HepG2 (cell line): Measurements from ENCODE around the gene TBC1D10B. TPM values are rescaled to one million over a fixed set of nuclear protein-coding genes. Genes with fewer than 3 reads are reported as not detected.

Source experiments
- ATAC-seq: fragments of 200-7000 bp; cut with Tn5 transposase; 3 replicates; pipeline ENCODE4 v1.9.1; 2020; ENCODE audit warnings: mild to moderate bottlenecking, moderate library complexity
- BruUV-seq: library from RNA; stranded (reverse); fragments of 400-500 nt; replicated peaks from 2 replicates; lab custom pipeline; 2021; lab: Mats Ljungman, UMichigan
- CTCF ChIA-PET: fragments of 300-600 bp; formaldehyde crosslinking; extraction: SDS; loops from one replicate; lab custom pipeline; 2021; ENCODE audit warnings: low total read pairs, inconsistent platforms, low intra/inter-chr PET ratio; lab: Yijun Ruan, JAX
- POLR2A ChIA-PET: fragments of 350-600 bp; sonication (Branson Sonifier 250); formaldehyde crosslinking; loops from one replicate; lab custom pipeline; 2020; ENCODE audit warnings: antibody characterized with exemption, inconsistent platforms; lab: Yijun Ruan, JAX
- DNase-seq: peaks from one replicate; pipeline ENCODE4 v3.0.0-alpha.2; 2015; ENCODE audit warnings: low spot score
- FAIRE-seq: peaks from 3 replicates; lab custom pipeline; 2011; peaks lifted over from hg19 to GRCh38; lab: Jason Lieb, UNC
- H2AFZ ChIP-seq: one replicate; pipeline ENCODE4 v1.6.1; 2011; ENCODE audit warnings: low read length, inconsistent platforms
- H3K27ac ChIP-seq: fragments of 300-600 bp; 3 replicates; pipeline ENCODE4 v1.8.0; 2011; ENCODE audit warnings: mixed run types, mild to moderate bottlenecking, mixed read lengths, low read length, inconsistent platforms; ENCODE audit not compliant: insufficient read depth; ENCODE audit errors: extremely low read length
- H3K27me3 ChIP-seq, 2 experiments: fragments of 200-600 bp in 1 of 2; 2 replicates in 1 of 2; 3 replicates in 1 of 2; pipeline versions ENCODE4 v1.6.0 to v1.8.0; 2011; ENCODE audit warnings: low read length in 2 of 2, mild to moderate bottlenecking in 2 of 2, moderate library complexity in 2 of 2, inconsistent platforms in 1 of 2; ENCODE audit not compliant: insufficient read depth in 2 of 2, control insufficient read depth in 1 of 2
- H3K36me3 ChIP-seq, 2 experiments: fragments of 200-600 bp in 1 of 2; replicated peaks in 1 of 2; 2 replicates in 1 of 2; 3 replicates in 1 of 2; pipeline versions ENCODE4 v1.5.1 to v1.8.0; 2011; ENCODE audit warnings: low read length in 2 of 2, inconsistent platforms in 1 of 2; ENCODE audit not compliant: insufficient read depth in 2 of 2, control insufficient read depth in 1 of 2
- H3K4me1 ChIP-seq: 2 replicates; pipeline ENCODE4 v1.5.1; 2012; ENCODE audit warnings: low read length, inconsistent platforms; ENCODE audit not compliant: insufficient read depth
- H3K4me2 ChIP-seq: 2 replicates; pipeline ENCODE4 v1.6.0; 2011; ENCODE audit warnings: low read depth, low read length, inconsistent platforms
- H3K4me3 ChIP-seq, 3 experiments: fragments of 200-600 bp in 1 of 3; sonication (generic), shearing (Covaris generic) in 1 of 3; replicated peaks in 1 of 3; 2 replicates each; pipeline ENCODE4 v1.5.1; 2011 to 2016; ENCODE audit warnings: low read length in 3 of 3, inconsistent platforms in 2 of 3, low read depth in 2 of 3, mild to moderate bottlenecking in 2 of 3, control low read depth in 1 of 3, mixed read lengths in 1 of 3; ENCODE audit not compliant: insufficient read depth in 1 of 3
- H3K79me2 ChIP-seq: one replicate; pipeline ENCODE4 v1.6.1; 2011; ENCODE audit warnings: low read length, inconsistent platforms; ENCODE audit not compliant: insufficient read depth
- H3K9ac ChIP-seq: 2 replicates; pipeline ENCODE4 v1.6.0; 2011; ENCODE audit warnings: mild to moderate bottlenecking, low read depth, low read length, inconsistent platforms; ENCODE audit not compliant: insufficient read depth
- H3K9me3 ChIP-seq: 2 replicates; pipeline ENCODE4 v1.5.1; 2012; ENCODE audit warnings: mild to moderate bottlenecking, low read length
- H4K20me1 ChIP-seq: 2 replicates; pipeline ENCODE4 v1.6.0; 2011; ENCODE audit warnings: inconsistent platforms, mild to moderate bottlenecking, low read length, moderate library complexity; ENCODE audit not compliant: insufficient read depth
- ADNP ChIP-seq: sonication (generic); formaldehyde crosslinking; IDR thresholded peaks from 2 replicates; pipeline ENCODE4 v1.4.0; 2020; ENCODE audit warnings: missing genetic modification reagents
- DR1 ChIP-seq: sonication (generic); formaldehyde crosslinking; IDR thresholded peaks from 2 replicates; pipeline ENCODE4 v1.8.0; 2021; ENCODE audit warnings: mild to moderate bottlenecking, missing genetic modification reagents, inconsistent platforms
- HMGA1 ChIP-seq: sonication (generic); formaldehyde crosslinking; conservative IDR thresholded peaks from 2 replicates; pipeline ENCODE4 v1.4.0; 2020; ENCODE audit warnings: missing genetic modification reagents
- PBX3 ChIP-seq: sonication (generic); formaldehyde crosslinking; IDR thresholded peaks from 2 replicates; pipeline ENCODE4 v1.8.1; 2023; ENCODE audit warnings: missing genetic modification reagents, inconsistent platforms, borderline replicate concordance
- RBM22 ChIP-seq: fragments of 200-400 bp; formaldehyde crosslinking; optimal IDR thresholded peaks from 2 replicates; pipeline ENCODE3; 2017; ENCODE audit warnings: mild to moderate bottlenecking, low read length, moderate library complexity
- UBTF ChIP-seq: sonication (generic); formaldehyde crosslinking; IDR thresholded peaks from 2 replicates; pipeline ENCODE4 v1.4.0; 2020; ENCODE audit warnings: mild to moderate bottlenecking, missing genetic modification reagents
- ZNF513 ChIP-seq: sonication (generic); formaldehyde crosslinking; conservative IDR thresholded peaks from 2 replicates; pipeline ENCODE4 v1.5.0; 2020; ENCODE audit warnings: missing genetic modification reagents
- ZNF687 ChIP-seq: sonication (generic); formaldehyde crosslinking; IDR thresholded peaks from 2 replicates; pipeline ENCODE4 v1.5.1; 2020; ENCODE audit warnings: mild to moderate bottlenecking, missing genetic modification reagents, moderate library complexity
- WGBS: methylation state at CpG from one replicate; pipeline ENCODE4 v1.1.6; 2017; ENCODE audit warnings: low lambda C conversion rate; 5-methylcytosine and 5-hydroxymethylcytosine counted together
- in situ Hi-C: cut with HindIII; loops from 2 replicates; pipeline ENCODE4 v1.10.0; 2017; ENCODE audit warnings: low pct_unique_long_range_greater_than_20kb; ENCODE audit not compliant: extremely low pct_ligation_motif_present
- intact Hi-C: fragments of 100-400 bp; cut with micrococcal nuclease; formaldehyde crosslinking; loops from one replicate; pipeline ENCODE4 v1.10.0; 2022; ENCODE audit not compliant: unreplicated experiment
- polyA plus RNA-seq, 8 experiments: library from polyadenylated mRNA; depleted of rRNA in 3 of 8; stranded (reverse) in 7 of 8; unstranded in 1 of 8; fragments of >200 nt; fragmentation: Illumina TruSeq in 4 of 8; extraction: Trizol in 4 of 8; gene quantifications; 2 replicates each; pipeline versions ENCODE4 v1.2.1 to v1.2.3, GENCODE V29; 2011 to 2016; ENCODE audit warnings: low read depth in 4 of 8, missing spikeins in 1 of 8, mixed read lengths in 1 of 8; ENCODE audit not compliant: insufficient read depth in 1 of 8
- total RNA-seq, 5 experiments: library from RNA; depleted of rRNA; stranded (reverse); fragments of >200 nt; fragmentation: Illumina TruSeq; extraction: Trizol; gene quantifications; 2 replicates each; pipeline ENCODE4 v1.2.3, GENCODE V29; 2016; ENCODE audit warnings: low read depth in 1 of 5

TBC1D10B gene
- total and polyA plus RNA-seq, 2 of the 13 experiments (the other 11 are each of a cell fraction or from before 2014, with no cell fraction given), result 15.7 to 24.8 TPM

GRCh38 chr16:30416624-30417528 lies 46.6 kb upstream of the TBC1D10B start:
- ChIA-PET CTCF (no interaction called here), POLR2A (interaction anchor here (0.6 to 1.9 kb wide), 2 partner anchors 9 to 10 kb away, joined by 3 to 7 read pairs; partner anchors contain the start of gene ZNF771)
- Histone ChIP-seq H2AFZ (no peak overlapping the region), H3K27me3 (no peaks in the 10 kb centered on the region), H4K20me1 (no peaks in the 10 kb centered on the region), H3K9me3 (no peaks in the 10 kb centered on the region), H3K4me2 (no peak overlapping the region), H3K4me3 (no peak overlapping the region), H3K79me2 (peaks cover 5% of the 10 kb centered on the region), H3K36me3 (peaks cover 15 to 50% of the 10 kb centered on the region in 2 experiments), H3K4me1 (peaks cover 10% of the 10 kb centered on the region; the same call in 1 of the 2 replicates), H3K27ac (no peak overlapping the region), H3K9ac (no peak overlapping the region)
- in situ Hi-C loops, result no loop called here
- FAIRE-seq (no peak), DNase-seq (no peak), ATAC-seq (peak; percentile 18; the same call in 1 of the 3 replicates)
- intact Hi-C loops, result no loop called here
- TF ChIP-seq PBX3 (no peak), HMGA1 (CRISPR knock-in tag) (no peak), UBTF (no peak), ZNF513 (CRISPR knock-in tag) (no peak), DR1 (no peak), ADNP (no peak), ZNF687 (CRISPR knock-in tag) (no peak), RBM22 (peak; percentile 85)
- no TSS peak for BruUV-seq
- 96% methylated on average over 18 of the region's 18 CpGs for WGBS
